GM19395 (cell line): Measurements from ENCODE around the gene CDH4.

Source experiments
- ATAC-seq: cut with Tn5 transposase; IDR thresholded peaks from one replicate; pipeline ENCODE4 v1.9.1; 2021; ENCODE audit warnings: mild to moderate bottlenecking, moderate library complexity; ENCODE audit not compliant: unreplicated experiment

Gene CDH4

GRCh38 chr20:61524951-61525666 lies 273.0 kb downstream of the CDH4 start:
- no peak for ATAC-seq

- no peak for ATAC-seq
Observed at GRCh38 chr20:61525781-61526431, 273.8 kb downstream of the CDH4 start.

GRCh38 chr20:61526907-61527306 lies 274.8 kb downstream of the CDH4 start:
- ATAC-seq: no peak

GRCh38 chr20:61527626-61528025 lies 275.6 kb downstream of the CDH4 start:
- ATAC-seq: no peak

- no peak for ATAC-seq
Observed at GRCh38 chr20:61528591-61528990, 276.5 kb downstream of the CDH4 start.

- ATAC-seq: no peak
Observed at GRCh38 chr20:61529354-61529753, 277.3 kb downstream of the CDH4 start.

- ATAC-seq: no peak
Observed at GRCh38 chr20:61531553-61532345, 279.7 kb downstream of the CDH4 start.

GRCh38 chr20:61532736-61533135 lies 280.7 kb downstream of the CDH4 start:
- ATAC-seq: no peak

- ATAC-seq: no peak
Observed at GRCh38 chr20:61533231-61533631, 281.2 kb downstream of the CDH4 start.

- no peak for ATAC-seq
Observed at GRCh38 chr20:61534346-61534745, 282.3 kb downstream of the CDH4 start.

- ATAC-seq: no peak
Observed at GRCh38 chr20:61535091-61535490, 283.0 kb downstream of the CDH4 start.

GRCh38 chr20:61535536-61535935 lies 283.5 kb downstream of the CDH4 start:
- ATAC-seq: no peak

GRCh38 chr20:61535956-61536355 lies 283.9 kb downstream of the CDH4 start:
- no peak for ATAC-seq

- ATAC-seq: no peak
Observed at GRCh38 chr20:61536671-61537070, 284.6 kb downstream of the CDH4 start.

GRCh38 chr20:61537239-61538182 lies 285.4 kb downstream of the CDH4 start:
- ATAC-seq: no peak

- no peak for ATAC-seq
Observed at GRCh38 chr20:61538183-61538942, 286.3 kb downstream of the CDH4 start.

- no peak for ATAC-seq
Observed at GRCh38 chr20:61538943-61539265, 286.8 kb downstream of the CDH4 start.

- ATAC-seq: no peak
Observed at GRCh38 chr20:61539706-61540360, 287.8 kb downstream of the CDH4 start.

- ATAC-seq: no peak
Observed at GRCh38 chr20:61541537-61541936, 289.5 kb downstream of the CDH4 start.

GRCh38 chr20:61543086-61543485 lies 291.0 kb downstream of the CDH4 start:
- no peak for ATAC-seq
